Calu3 (cell line): ENCODE measurements around the gene STK40. TPM values are rescaled to one million over a fixed set of nuclear protein-coding genes. Genes with fewer than 3 reads are reported as not detected.
A peak's percentile ranks its signal among the peaks of the same experiment; 100 is the strongest.

Source experiments
- BruUV-seq: library from RNA; stranded (reverse); fragments of 400-500 nt; replicated peaks from 2 replicates; lab custom pipeline; 2021; lab: Mats Ljungman, UMichigan
- CTCF ChIA-PET: fragments of 300-600 bp; sonication (Branson Sonifier 250); formaldehyde crosslinking; loops from one replicate; lab custom pipeline; 2022; ENCODE audit warnings: antibody characterized with exemption; lab: Charles Lee
- DNase-seq: peaks from one replicate; pipeline ENCODE4 v3.0.0; 2022
- H3K27ac Mint-ChIP-seq: one replicate; pipeline ENCODE4 v1.8.0; 2022; ENCODE audit warnings: mixed read lengths; ENCODE audit not compliant: unreplicated experiment
- H3K27me3 Mint-ChIP-seq: one replicate; pipeline ENCODE4 v1.8.0; 2022; ENCODE audit warnings: mixed read lengths; ENCODE audit not compliant: unreplicated experiment
- H3K36me3 Mint-ChIP-seq: one replicate; pipeline ENCODE4 v1.8.0; 2022; ENCODE audit warnings: mild to moderate bottlenecking, moderate library complexity, mixed read lengths; ENCODE audit not compliant: insufficient read depth, unreplicated experiment
- H3K4me1 Mint-ChIP-seq: one replicate; pipeline ENCODE4 v1.8.0; 2022; ENCODE audit warnings: mild to moderate bottlenecking, low read depth, mixed read lengths; ENCODE audit not compliant: unreplicated experiment
- H3K4me3 Mint-ChIP-seq: one replicate; pipeline ENCODE4 v1.8.0; 2022; ENCODE audit warnings: mild to moderate bottlenecking, low read depth, moderate library complexity, mixed read lengths; ENCODE audit not compliant: unreplicated experiment
- H3K9me3 Mint-ChIP-seq: one replicate; pipeline ENCODE4 v1.8.0; 2022; ENCODE audit warnings: low read depth, mixed read lengths; ENCODE audit not compliant: unreplicated experiment
- intact Hi-C: fragments of 100-400 bp; cut with micrococcal nuclease; formaldehyde crosslinking; loops from one replicate; pipeline ENCODE4 v1.10.0; 2022; ENCODE audit not compliant: unreplicated experiment
- total RNA-seq: library from RNA; stranded (reverse); gene quantifications from 2 replicates; pipeline ENCODE4 v1.2.3, GENCODE V29; 2022
- TF ChIP-seq, protein P1 (sequence below): fragments of 200-600 bp; IDR thresholded peaks from one replicate; pipeline ENCODE4 v1.8.0; 2022; ENCODE audit warnings: antibody characterized with exemption; ENCODE audit not compliant: unreplicated experiment

STK40 gene
- total RNA-seq, 1 experiment from 2014 or later = 44.5 TPM

DNA sequence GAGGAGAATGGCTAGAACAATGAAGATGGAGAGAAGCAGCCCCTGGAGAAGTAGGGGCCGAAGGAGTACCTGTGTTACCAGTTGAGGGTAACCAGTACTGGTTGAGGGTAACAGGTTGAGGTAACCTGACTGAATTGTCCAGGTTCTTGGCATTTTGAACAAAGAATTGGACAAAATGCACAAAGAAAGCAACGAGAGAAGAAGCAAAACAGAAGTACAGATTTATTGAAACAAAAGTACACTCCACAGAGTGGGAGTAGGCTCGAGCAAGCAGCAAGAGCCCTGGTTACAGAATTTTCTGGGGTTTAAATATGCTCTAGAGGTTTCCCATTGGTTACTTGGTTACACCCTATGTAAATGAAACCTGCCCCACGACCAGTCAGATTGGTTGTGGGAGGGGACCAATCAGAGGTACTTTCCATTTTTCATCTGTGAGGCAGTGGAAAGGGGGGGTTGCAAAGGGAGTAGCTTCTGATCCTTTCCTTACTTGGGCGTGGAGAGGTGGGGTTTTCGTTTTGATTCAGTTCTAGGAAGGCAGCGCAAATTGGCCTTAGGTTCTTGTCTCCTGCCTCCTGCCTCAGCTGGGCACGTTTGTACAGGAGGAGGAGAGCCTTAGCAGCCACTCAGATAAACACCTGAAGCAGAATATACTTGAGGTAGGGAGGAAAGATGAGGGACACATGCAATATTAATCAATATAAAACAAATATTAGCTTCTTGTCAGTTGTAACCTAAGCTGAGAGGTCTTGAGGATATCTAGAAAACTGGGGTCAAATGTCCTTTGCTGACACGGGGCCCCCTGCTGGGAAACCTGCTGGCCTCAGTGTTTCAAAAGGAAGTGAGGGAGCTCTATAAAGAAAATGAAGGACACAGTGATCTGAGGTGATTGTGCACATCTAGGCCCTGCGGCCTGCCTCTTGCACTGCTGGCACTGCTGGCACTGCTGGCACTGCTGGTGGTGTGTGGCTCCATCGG lies 26.2 kb upstream of the STK40 start:
- Mint-ChIP-seq H3K27ac (no peak overlapping the region), H3K9me3 (peaks cover 4% of the 10 kb centered on the region), H3K4me3 (no peak overlapping the region), H3K36me3 (no peaks in the 10 kb centered on the region), H3K27me3 (peaks cover 2% of the 10 kb centered on the region), H3K4me1 (peaks cover 11% of the 10 kb centered on the region)
- DNase-seq = peak; percentile 29
- intact Hi-C loops = no loop called here
- no TSS peak for BruUV-seq
- TF ChIP-seq, protein P1, sequence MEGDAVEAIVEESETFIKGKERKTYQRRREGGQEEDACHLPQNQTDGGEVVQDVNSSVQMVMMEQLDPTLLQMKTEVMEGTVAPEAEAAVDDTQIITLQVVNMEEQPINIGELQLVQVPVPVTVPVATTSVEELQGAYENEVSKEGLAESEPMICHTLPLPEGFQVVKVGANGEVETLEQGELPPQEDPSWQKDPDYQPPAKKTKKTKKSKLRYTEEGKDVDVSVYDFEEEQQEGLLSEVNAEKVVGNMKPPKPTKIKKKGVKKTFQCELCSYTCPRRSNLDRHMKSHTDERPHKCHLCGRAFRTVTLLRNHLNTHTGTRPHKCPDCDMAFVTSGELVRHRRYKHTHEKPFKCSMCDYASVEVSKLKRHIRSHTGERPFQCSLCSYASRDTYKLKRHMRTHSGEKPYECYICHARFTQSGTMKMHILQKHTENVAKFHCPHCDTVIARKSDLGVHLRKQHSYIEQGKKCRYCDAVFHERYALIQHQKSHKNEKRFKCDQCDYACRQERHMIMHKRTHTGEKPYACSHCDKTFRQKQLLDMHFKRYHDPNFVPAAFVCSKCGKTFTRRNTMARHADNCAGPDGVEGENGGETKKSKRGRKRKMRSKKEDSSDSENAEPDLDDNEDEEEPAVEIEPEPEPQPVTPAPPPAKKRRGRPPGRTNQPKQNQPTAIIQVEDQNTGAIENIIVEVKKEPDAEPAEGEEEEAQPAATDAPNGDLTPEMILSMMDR = no peak
- CTCF ChIA-PET = interaction anchor here (0.7 to 1.4 kb wide), 2 partner anchors 59 to 69 kb away, joined by 3 to 4 read pairs; no protein-coding TSS in a partner anchor

DNA sequence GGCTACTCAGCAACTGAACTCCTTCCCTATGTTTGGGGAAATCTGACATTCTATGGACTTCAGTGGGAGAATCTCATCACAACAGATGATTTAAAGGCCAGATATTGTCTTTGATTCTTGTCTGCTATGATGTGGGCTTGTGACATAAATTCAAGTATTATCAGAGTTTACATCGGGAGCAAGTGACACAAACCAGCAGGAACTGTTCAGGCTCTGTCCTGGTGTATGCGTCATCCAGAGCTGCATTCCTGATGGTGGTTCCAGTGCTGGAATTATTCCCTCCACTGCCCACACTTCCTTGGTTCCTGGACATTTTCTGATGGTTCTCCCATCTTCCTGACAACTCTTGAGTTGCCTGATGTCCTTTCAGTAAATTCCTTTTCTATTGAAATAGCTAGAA lies 22.8 kb upstream of the STK40 start:
- Mint-ChIP-seq H3K4me3 (no peak overlapping the region), H3K27ac (no peak overlapping the region), H3K4me1 (peaks cover 11% of the 10 kb centered on the region), H3K9me3 (peaks cover 4% of the 10 kb centered on the region), H3K36me3 (no peaks in the 10 kb centered on the region), H3K27me3 (peaks cover 25% of the 10 kb centered on the region)
- DNase-seq = no peak
- TF ChIP-seq, protein P1 = no peak
- no TSS peak for BruUV-seq
- intact Hi-C loops = no loop called here
- CTCF ChIA-PET = no interaction called here

DNA sequence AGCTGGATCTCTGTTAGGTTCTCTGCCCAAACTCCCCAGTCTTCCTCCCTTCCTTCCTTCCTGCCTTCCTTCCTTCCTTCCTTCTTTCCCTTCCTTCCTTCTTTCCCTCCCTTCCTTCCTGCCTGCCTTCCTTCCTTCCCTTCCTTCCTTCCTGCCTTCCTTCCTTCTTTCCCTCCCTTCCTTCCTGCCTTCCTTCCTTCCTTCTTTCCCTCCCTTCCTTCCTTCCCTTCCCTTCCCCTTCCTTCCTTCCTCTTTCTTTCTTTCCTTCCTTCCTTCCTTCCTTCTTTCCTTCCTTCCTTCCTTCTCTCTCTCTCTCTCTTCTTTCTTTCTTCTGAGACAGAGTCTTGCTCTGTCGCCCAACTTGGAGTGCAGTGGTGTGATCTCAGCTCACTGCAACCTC lies 20.7 kb upstream of the STK40 start:
- H3K9me3 Mint-ChIP-seq = peaks cover 2% of the 10 kb centered on the region
- no peaks in the 10 kb centered on the region for H3K36me3 Mint-ChIP-seq
- no peak overlapping the region for H3K27ac Mint-ChIP-seq
- peaks cover 25% of the 10 kb centered on the region for H3K27me3 Mint-ChIP-seq
- no peak overlapping the region for H3K4me3 Mint-ChIP-seq
- TF ChIP-seq, protein P1 = no peak
- H3K4me1 Mint-ChIP-seq = peaks cover 4% of the 10 kb centered on the region
- CTCF ChIA-PET = no interaction called here
- BruUV-seq = no TSS peak
- intact Hi-C loops = no loop called here
- DNase-seq = no peak

DNA sequence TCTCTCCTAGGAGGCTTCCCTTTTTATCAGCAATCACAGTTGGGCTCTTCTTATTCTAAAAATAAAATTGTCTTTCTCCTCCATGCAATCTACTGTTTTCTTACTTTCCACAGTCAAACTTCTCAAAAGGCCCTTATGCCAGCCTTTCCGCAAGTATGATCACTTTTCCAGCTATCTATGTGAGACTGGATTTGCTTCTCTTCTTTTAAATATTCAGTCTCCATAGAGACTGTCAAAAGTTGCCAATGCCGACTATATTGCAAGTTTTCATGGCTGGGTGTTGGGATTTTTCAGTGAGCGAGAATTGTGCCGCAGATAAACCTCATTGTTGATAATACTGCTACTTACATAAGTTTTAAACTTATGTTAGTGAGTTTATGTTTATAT lies 16.8 kb upstream of the STK40 start:
- H3K4me3 Mint-ChIP-seq = no peak overlapping the region
- DNase-seq = no peak
- no peaks in the 10 kb centered on the region for H3K9me3 Mint-ChIP-seq
- TF ChIP-seq, protein P1 = no peak
- no TSS peak for BruUV-seq
- intact Hi-C loops = no loop called here
- peaks cover 6% of the 10 kb centered on the region for H3K36me3 Mint-ChIP-seq
- CTCF ChIA-PET = no interaction called here
- H3K4me1 Mint-ChIP-seq = peaks cover 9% of the 10 kb centered on the region
- H3K27me3 Mint-ChIP-seq = peaks cover 25% of the 10 kb centered on the region
- H3K27ac Mint-ChIP-seq = no peak overlapping the region
